WTC11 (cell line): ENCODE data around the gene LDHB. TPM values are rescaled to one million over a fixed set of nuclear protein-coding genes. Genes with fewer than 3 reads are reported as not detected.

Experiments used
- ATAC-seq: fragments of 200-7000 bp; cut with Tn5 transposase; 2 replicates; pipeline ENCODE4 v1.10.0; 2021; ENCODE audit warnings: mild to moderate bottlenecking, moderate library complexity
- CTCF ChIA-PET: fragments of 300-600 bp; sonication (Branson Sonifier 250); formaldehyde crosslinking; loops from one replicate; lab custom pipeline; 2021; ENCODE audit warnings: antibody characterized with exemption; lab: Charles Lee
- POLR2A ChIA-PET: fragments of 350-600 bp; sonication (Branson Sonifier 250); formaldehyde crosslinking; loops from one replicate; lab custom pipeline; 2021; ENCODE audit warnings: antibody characterized with exemption; lab: Charles Lee
- DNase-seq: peaks from one replicate; pipeline ENCODE4 v3.0.0; 2021; ENCODE audit warnings: low spot score
- H3K27ac Mint-ChIP-seq: 2 replicates; pipeline ENCODE4 v1.8.0; 2021; ENCODE audit warnings: mixed read lengths
- H3K27me3 Mint-ChIP-seq: 2 replicates; pipeline ENCODE4 v1.8.0; 2021; ENCODE audit warnings: low read depth, mild to moderate bottlenecking, moderate library complexity, mixed read lengths
- H3K36me3 Mint-ChIP-seq: 2 replicates; pipeline ENCODE4 v1.8.0; 2021; ENCODE audit warnings: mixed read lengths
- H3K4me1 Mint-ChIP-seq: 2 replicates; pipeline ENCODE4 v1.8.0; 2022; ENCODE audit warnings: mixed read lengths
- H3K4me3 Mint-ChIP-seq: 2 replicates; pipeline ENCODE4 v1.8.0; 2021; ENCODE audit warnings: mild to moderate bottlenecking, moderate library complexity, mixed read lengths
- H3K9me3 Mint-ChIP-seq: 2 replicates; pipeline ENCODE4 v1.8.0; 2021; ENCODE audit warnings: mixed read lengths
- EMX1 ChIP-seq: fragments of 250-450 bp; sonication (Bioruptor Pico); IDR thresholded peaks from 2 replicates; pipeline ENCODE4 v1.8.0; 2021; ENCODE audit warnings: mild to moderate bottlenecking
- FOXP1 ChIP-seq: sonication (generic); formaldehyde crosslinking; IDR thresholded peaks from 2 replicates; pipeline ENCODE4 v1.8.0; 2022; ENCODE audit warnings: missing genetic modification reagents, mild to moderate bottlenecking, moderate library complexity, borderline replicate concordance
- GABPB1 ChIP-seq: sonication (generic); formaldehyde crosslinking; IDR thresholded peaks from 2 replicates; pipeline ENCODE4 v1.8.1; 2023; ENCODE audit warnings: mild to moderate bottlenecking, missing genetic modification reagents
- IRF2 ChIP-seq: sonication (generic); formaldehyde crosslinking; IDR thresholded peaks from 2 replicates; pipeline ENCODE4 v1.8.0; 2022; ENCODE audit warnings: low read depth, missing genetic modification reagents, borderline replicate concordance
- JUN ChIP-seq: sonication (generic); formaldehyde crosslinking; IDR thresholded peaks from 2 replicates; pipeline ENCODE4 v1.8.0; 2023; ENCODE audit warnings: mild to moderate bottlenecking, missing genetic modification reagents
- NFE2L1 ChIP-seq: sonication (generic); formaldehyde crosslinking; IDR thresholded peaks from 2 replicates; pipeline ENCODE4 v1.8.1; 2023; ENCODE audit warnings: missing genetic modification reagents
- NFYB ChIP-seq: sonication (generic); formaldehyde crosslinking; conservative IDR thresholded peaks from 2 replicates; pipeline ENCODE4 v1.8.0; 2022; ENCODE audit warnings: low read depth, missing genetic modification reagents
- RORB ChIP-seq: fragments of 250-450 bp; sonication (Bioruptor Pico); IDR thresholded peaks from 2 replicates; pipeline ENCODE4 v1.9.0; 2021; ENCODE audit warnings: mild to moderate bottlenecking
- SOX15 ChIP-seq: fragments of 250-450 bp; sonication (Bioruptor Pico); IDR thresholded peaks from 2 replicates; pipeline ENCODE4 v1.9.0; 2021; ENCODE audit warnings: mild to moderate bottlenecking
- ZNF121 ChIP-seq: sonication (generic); formaldehyde crosslinking; IDR thresholded peaks from 2 replicates; pipeline ENCODE4 v1.8.0; 2023; ENCODE audit warnings: missing genetic modification reagents
- ZNF219 ChIP-seq: sonication (generic); formaldehyde crosslinking; IDR thresholded peaks from 2 replicates; pipeline ENCODE4 v1.8.0; 2023; ENCODE audit warnings: missing genetic modification reagents, mild to moderate bottlenecking, borderline replicate concordance
- ZNF396 ChIP-seq: fragments of 250-450 bp; sonication (Bioruptor Pico); IDR thresholded peaks from 2 replicates; pipeline ENCODE4 v1.8.0; 2021; ENCODE audit warnings: mild to moderate bottlenecking, moderate library complexity, borderline replicate concordance
- ZNF423 ChIP-seq: fragments of 250-450 bp; sonication (Bioruptor Pico); IDR thresholded peaks from 2 replicates; pipeline ENCODE4 v2.1.2; 2022; ENCODE audit warnings: mild to moderate bottlenecking, moderate library complexity
- total RNA-seq: library from RNA; stranded (reverse); gene quantifications from 3 replicates; pipeline ENCODE4 v1.2.3, GENCODE V29; 2021
- TF ChIP-seq, protein P1 (sequence below): sonication (generic); formaldehyde crosslinking; IDR thresholded peaks from 2 replicates; pipeline ENCODE4 v1.8.1; 2023; ENCODE audit warnings: mild to moderate bottlenecking, moderate library complexity, missing genetic modification reagents
- TF ChIP-seq, protein P2 (sequence below): sonication (generic); formaldehyde crosslinking; IDR thresholded peaks from 2 replicates; pipeline ENCODE4 v1.8.1; 2023; ENCODE audit warnings: mild to moderate bottlenecking, missing genetic modification reagents, moderate library complexity
- TF ChIP-seq, protein P3 (sequence below): sonication (generic); formaldehyde crosslinking; IDR thresholded peaks from 2 replicates; pipeline ENCODE4 v1.8.0; 2022; ENCODE audit warnings: mild to moderate bottlenecking, missing genetic modification reagents

The LDHB gene
- total RNA-seq, 1 experiment from 2014 or later, result 1,504 TPM

DNA sequence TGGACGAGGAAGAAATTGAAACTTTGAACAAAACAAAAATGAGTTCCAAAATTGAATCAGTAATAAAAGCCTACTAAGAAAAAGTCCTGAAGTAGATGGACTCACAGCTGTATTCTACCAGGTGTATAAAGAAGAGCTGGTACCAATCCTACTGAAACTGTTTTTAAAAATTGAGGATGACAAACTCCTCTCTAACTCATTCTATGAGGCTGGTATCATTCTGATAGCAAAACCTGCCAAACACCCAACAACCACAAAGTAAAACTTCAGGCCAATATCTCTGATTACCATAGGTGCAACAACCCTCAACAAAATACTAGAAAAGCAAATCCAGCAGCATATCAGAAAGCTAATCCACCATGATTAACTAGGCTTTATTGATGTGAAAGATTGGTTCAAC is 33.9 kb upstream of the LDHB start:
- H3K36me3 Mint-ChIP-seq, result peaks cover 10% of the 10 kb centered on the region
- H3K4me1 Mint-ChIP-seq, result peaks cover 10% of the 10 kb centered on the region
- H3K4me3 Mint-ChIP-seq, result no peak overlapping the region
- DNase-seq (no peak), ATAC-seq (no peak)
- H3K9me3 Mint-ChIP-seq, result peaks cover 22% of the 10 kb centered on the region
- POLR2A ChIA-PET, result no interaction called here
- TF ChIP-seq RORB (CRISPR knock-in tag) (no peak), ZNF423 (CRISPR knock-in tag) (no peak), EMX1 (CRISPR knock-in tag) (no peak)
- CTCF ChIA-PET, result no interaction called here
- H3K27me3 Mint-ChIP-seq, result no peaks in the 10 kb centered on the region
- H3K27ac Mint-ChIP-seq, result no peak overlapping the region

DNA sequence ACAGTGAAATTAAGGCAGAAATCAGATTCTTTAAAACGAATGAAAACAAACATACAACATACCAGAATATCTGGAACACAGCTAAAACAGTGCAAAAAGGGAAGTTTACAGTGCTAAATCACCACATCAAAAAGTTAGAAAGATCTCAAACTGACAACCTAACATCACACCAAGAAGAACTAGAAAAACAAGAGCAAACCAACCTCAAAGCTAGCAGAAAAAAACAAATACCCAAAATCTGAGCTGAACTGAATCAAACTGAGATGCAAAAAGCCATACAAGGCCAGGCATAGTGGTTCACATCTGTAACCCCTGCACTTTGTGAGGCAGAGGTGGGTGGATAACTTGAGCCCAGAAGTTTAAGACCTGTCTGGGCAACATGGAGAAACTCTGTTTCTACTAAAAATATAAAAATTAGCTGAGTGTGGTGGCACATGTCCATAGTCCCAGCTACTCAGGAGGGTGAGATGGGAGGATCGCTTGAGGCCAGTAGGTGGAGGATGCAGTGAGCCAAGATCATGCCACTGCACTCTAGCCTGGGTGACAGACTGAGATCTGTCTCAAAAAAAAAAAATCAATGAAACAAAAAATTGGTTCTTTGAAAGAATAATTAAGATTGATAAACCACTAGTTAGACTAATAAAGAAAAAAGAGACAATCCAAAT is 33.2 kb upstream of the LDHB start:
- no peak for DNase-seq
- Mint-ChIP-seq H3K36me3 (peaks cover 10% of the 10 kb centered on the region), H3K9me3 (peaks cover 22% of the 10 kb centered on the region), H3K4me3 (no peak overlapping the region), H3K27me3 (no peaks in the 10 kb centered on the region), H3K27ac (no peak overlapping the region), H3K4me1 (peaks cover 10% of the 10 kb centered on the region)
- no peak for ATAC-seq
- ChIA-PET POLR2A (no interaction called here), CTCF (no interaction called here)
- TF ChIP-seq, protein P1, sequence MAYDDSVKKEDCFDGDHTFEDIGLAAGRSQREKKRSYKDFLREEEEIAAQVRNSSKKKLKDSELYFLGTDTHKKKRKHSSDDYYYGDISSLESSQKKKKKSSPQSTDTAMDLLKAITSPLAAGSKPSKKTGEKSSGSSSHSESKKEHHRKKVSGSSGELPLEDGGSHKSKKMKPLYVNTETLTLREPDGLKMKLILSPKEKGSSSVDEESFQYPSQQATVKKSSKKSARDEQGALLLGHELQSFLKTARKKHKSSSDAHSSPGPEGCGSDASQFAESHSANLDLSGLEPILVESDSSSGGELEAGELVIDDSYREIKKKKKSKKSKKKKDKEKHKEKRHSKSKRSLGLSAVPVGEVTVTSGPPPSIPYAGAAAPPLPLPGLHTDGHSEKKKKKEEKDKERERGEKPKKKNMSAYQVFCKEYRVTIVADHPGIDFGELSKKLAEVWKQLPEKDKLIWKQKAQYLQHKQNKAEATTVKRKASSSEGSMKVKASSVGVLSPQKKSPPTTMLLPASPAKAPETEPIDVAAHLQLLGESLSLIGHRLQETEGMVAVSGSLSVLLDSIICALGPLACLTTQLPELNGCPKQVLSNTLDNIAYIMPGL, result no peak
- TF ChIP-seq JUN (no peak), NFE2L1 (CRISPR knock-in tag) (no peak), IRF2 (no peak), ZNF219 (CRISPR knock-in tag) (no peak)

DNA sequence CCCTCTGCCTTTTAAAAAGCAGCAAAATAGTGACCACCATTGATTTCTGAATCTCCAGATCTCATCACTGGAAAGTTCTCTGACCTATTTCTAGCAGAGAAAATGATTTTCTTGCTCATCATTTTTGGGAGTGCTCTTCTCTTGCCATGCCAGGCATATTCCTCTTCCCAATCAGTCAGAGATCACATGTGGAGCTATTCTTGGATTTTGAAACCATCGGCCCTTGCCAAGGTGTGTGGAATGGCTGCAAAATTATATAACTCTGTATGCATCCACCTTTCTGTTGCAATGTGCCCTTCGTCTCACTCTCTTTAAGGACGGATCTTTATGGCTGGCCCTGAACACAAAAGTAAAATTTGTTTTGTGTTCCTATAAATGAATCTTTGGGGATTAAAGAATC is 25.5 kb upstream of the LDHB start:
- CTCF ChIA-PET, result interaction anchor here (1.4 kb wide), 1 partner anchor 15 kb away, joined by 5 read pairs; no protein-coding TSS in a partner anchor
- no peak overlapping the region for H3K27ac Mint-ChIP-seq
- TF ChIP-seq, protein P2, sequence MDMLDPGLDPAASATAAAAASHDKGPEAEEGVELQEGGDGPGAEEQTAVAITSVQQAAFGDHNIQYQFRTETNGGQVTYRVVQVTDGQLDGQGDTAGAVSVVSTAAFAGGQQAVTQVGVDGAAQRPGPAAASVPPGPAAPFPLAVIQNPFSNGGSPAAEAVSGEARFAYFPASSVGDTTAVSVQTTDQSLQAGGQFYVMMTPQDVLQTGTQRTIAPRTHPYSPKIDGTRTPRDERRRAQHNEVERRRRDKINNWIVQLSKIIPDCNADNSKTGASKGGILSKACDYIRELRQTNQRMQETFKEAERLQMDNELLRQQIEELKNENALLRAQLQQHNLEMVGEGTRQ (CRISPR knock-in tag), result no peak
- H3K27me3 Mint-ChIP-seq, result no peaks in the 10 kb centered on the region
- H3K9me3 Mint-ChIP-seq, result peaks cover 4% of the 10 kb centered on the region
- H3K4me3 Mint-ChIP-seq, result no peak overlapping the region
- POLR2A ChIA-PET, result no interaction called here
- DNase-seq (no peak), ATAC-seq (no peak)
- no peaks in the 10 kb centered on the region for H3K36me3 Mint-ChIP-seq
- no peaks in the 10 kb centered on the region for H3K4me1 Mint-ChIP-seq

DNA sequence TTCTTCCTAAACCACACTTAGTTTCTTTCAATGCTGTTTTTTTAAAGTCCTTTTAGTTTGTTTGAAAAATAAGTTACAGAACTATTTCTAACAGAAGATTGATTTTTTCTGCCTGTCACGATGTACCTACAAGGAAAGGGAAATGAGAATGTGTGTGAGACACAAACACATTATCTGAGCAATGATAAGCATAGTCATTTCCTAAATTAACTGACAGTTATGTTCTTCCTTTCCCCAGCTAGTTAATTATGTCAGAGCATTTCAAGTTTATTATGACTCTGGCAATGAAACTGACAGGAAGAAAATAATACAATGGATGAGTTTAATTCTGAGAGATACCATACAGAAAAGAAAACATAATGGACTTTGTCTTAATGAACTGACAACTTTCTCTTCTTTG is 21.3 kb upstream of the LDHB start:
- TF ChIP-seq NFYB (CRISPR knock-in tag), result no peak
- TF ChIP-seq ZNF121, result no peak
- TF ChIP-seq, protein P3, sequence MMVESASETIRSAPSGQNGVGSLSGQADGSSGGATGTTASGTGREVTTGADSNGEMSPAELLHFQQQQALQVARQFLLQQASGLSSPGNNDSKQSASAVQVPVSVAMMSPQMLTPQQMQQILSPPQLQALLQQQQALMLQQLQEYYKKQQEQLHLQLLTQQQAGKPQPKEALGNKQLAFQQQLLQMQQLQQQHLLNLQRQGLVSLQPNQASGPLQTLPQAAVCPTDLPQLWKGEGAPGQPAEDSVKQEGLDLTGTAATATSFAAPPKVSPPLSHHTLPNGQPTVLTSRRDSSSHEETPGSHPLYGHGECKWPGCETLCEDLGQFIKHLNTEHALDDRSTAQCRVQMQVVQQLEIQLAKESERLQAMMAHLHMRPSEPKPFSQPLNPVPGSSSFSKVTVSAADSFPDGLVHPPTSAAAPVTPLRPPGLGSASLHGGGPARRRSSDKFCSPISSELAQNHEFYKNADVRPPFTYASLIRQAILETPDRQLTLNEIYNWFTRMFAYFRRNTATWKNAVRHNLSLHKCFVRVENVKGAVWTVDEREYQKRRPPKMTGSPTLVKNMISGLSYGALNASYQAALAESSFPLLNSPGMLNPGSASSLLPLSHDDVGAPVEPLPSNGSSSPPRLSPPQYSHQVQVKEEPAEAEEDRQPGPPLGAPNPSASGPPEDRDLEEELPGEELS (CRISPR knock-in tag), result no peak
- TF ChIP-seq FOXP1 (CRISPR knock-in tag), result no peak
- no peak for TF ChIP-seq ZNF396 (CRISPR knock-in tag)
- no peak for TF ChIP-seq GABPB1 (CRISPR knock-in tag)
- no peak for TF ChIP-seq SOX15 (CRISPR knock-in tag)
- Mint-ChIP-seq H3K36me3 (no peaks in the 10 kb centered on the region), H3K27me3 (no peaks in the 10 kb centered on the region), H3K4me3 (no peak overlapping the region), H3K4me1 (no peaks in the 10 kb centered on the region), H3K27ac (no peak overlapping the region), H3K9me3 (no peaks in the 10 kb centered on the region)
- ChIA-PET POLR2A (no interaction called here), CTCF (no interaction called here)
- ATAC-seq (no peak), DNase-seq (no peak)
